GM18870 (cell line): ENCODE data around the gene OPRPN.

Experiments used
- ATAC-seq: cut with Tn5 transposase; IDR thresholded peaks from one replicate; pipeline ENCODE4 v1.9.1; 2021; ENCODE audit warnings: moderate library complexity; ENCODE audit not compliant: unreplicated experiment

Gene OPRPN, protein sequence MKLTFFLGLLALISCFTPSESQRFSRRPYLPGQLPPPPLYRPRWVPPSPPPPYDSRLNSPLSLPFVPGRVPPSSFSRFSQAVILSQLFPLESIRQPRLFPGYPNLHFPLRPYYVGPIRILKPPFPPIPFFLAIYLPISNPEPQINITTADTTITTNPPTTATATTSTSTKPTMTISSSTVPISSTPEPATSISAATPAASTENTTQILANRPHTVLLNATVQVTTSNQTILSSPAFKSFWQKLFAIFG

DNA sequence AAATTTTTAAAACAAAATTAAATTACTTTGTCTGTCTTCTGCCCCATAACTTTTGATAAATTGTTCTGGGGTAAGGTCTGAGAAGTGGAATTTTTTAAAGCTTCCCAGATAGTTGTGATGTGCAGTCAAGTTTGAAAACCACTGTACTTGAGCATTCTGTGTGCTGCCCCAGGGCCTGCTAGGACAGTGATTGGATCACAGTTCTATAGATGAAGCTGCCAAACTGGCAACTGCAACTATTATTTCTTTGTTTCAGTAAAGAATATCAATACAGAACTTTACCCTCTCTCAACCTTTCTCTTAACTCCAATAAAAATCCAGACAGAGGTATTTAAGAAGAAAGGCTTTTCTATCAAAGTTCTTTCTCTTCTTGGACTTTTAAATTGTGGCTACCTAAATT, at the start of gene OPRPN:
Gene OPRPN, plus strand, starts transcription at position 361 of the 400 bp plus-strand sequence. CDS start 1,346 bp downstream, outside the sequence.
- ATAC-seq = no peak

DNA sequence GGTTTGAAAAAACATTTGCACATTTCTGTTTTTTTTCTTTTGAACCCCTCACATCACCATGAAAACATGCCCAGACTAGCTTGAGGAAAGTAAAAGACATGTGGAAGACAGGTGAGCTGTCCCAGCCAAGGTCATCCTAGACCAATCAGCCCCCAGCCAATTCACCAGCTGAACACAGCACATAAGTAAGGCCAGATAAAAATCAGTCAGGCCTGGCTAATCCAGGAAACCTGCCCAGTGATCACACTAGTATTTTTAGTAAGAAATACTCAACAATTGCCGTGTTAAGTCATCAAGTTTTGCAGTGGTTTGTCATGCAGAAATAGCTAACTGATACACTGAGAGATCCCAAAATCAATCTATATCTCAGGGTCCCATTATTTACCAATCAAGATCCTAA, 41.6 kb upstream of the OPRPN start:
- ATAC-seq = no peak

DNA sequence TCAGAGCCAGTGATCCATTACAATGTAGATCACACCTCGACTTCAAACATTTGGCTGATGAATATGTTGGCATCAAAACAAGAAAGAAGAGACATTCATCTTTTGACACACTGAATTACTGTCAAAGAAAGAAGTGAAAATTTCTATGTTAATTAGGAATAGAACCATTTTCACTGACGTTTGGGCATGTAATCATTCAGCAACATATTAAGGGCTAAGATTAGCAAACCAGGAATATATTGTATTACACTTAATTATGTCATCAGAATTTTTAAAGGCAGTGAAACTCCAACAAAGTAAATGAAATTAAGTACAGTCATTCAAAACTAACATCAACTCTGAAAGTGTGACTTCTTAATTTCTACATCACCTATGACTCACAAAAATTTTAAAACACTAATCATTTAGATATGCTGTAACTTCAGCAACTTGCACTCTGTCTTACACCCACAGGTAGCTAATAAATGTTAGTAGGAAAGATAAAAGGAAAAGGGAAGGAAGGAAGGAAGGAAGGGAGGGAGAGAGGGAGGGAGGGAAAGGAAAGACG, 38.6 kb upstream of the OPRPN start:
- no peak for ATAC-seq

DNA sequence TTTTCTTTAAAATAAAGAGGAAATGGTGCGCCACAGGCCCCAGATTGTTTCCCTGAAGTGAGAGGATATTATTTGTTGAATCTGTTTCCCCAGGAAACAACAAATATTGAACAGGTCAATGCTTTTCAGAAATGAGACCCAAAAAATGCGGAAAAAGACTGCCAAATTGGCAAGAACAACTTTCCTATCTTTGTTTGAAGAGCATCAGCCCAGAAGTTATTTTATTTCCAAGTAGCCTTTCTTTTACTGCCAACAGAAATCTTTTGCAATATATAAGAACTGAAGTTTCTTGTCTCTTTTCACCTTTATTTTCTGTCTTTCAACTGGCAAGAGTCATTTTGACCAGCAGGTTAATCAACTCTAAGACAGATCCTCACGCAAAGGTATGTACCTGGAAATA, 37.3 kb upstream of the OPRPN start, which contains the start of gene SMR3A:
Gene SMR3A, plus strand, starts transcription at position 301 of the 400 bp plus-strand sequence. CDS start 1,356 bp downstream, outside the sequence.
- ATAC-seq = no peak

DNA sequence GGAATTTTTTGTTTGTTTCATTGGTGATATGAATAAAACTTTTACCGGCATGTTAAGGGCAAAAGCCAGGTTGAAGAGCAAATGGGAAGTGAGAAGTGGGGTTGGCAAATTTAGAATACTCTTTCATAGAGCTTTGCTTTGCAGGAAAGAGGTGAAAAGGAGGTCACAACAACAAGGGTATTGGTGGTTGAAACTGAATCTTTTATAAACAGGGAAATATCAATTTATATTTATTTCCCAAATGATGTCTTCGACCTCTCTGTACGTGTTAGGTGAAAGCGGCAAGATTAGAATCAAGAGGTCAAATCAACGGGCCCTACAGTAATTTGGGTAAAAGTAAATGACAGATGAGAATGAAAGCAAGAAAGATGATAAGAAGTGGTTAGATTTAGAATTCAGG, 33.7 kb upstream of the OPRPN start:
- no peak for ATAC-seq

DNA sequence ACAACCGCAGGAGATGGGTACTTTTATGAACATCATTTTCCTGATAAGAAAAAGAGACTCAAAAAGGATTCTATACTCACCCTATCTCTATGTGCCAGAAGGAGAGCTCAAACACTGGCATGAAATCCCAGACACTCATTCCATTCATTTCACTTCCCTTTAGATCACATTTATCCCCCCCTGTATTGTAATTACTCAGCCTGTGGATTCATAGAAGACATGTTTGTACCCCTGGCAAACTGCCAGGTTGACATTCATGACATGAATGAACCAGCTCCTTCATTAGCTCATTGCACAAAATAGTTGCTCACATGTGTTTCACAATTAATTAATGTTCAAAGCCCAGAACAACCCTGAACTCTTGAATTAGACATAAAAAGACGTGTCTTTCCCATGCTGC, 32.3 kb upstream of the OPRPN start:
- peak; percentile 38 for ATAC-seq

DNA sequence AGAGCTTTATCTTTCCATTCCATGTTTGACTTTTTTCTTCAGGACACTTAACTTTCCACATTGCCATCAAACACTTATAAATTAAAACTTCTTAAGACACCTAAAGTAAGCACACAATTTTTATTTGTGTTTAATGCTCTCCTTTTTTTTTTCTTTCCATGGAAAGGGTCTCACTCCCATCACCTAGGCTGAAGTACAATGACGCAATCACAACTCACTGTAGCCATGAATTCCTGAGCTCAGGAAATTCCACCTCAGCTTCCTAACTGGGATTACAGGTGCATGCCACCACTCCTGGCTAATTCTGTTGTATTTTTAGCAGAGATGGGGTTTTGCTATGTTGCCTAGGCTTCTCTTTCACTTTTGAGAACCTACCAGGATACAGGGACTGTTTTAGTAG, 29.9 kb upstream of the OPRPN start:
- ATAC-seq = no peak

DNA sequence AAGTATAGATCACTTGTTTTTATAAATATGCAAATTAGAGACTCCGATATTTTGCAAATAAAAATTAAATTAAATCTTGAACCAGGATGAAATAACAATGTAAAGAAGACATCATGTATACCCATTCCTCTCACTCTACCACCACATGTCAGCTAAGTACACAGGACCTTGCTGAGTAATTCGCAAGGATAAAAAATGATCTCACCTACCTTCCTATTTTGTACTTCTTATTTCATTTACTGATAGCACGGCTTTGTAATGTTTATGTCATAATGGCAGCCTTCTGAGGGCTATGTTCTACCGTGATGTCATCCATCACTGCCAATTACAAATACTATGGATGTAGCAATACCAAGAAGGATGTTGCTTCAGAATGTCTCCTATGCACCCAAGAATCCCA, 25.8 kb upstream of the OPRPN start:
- ATAC-seq = no peak

DNA sequence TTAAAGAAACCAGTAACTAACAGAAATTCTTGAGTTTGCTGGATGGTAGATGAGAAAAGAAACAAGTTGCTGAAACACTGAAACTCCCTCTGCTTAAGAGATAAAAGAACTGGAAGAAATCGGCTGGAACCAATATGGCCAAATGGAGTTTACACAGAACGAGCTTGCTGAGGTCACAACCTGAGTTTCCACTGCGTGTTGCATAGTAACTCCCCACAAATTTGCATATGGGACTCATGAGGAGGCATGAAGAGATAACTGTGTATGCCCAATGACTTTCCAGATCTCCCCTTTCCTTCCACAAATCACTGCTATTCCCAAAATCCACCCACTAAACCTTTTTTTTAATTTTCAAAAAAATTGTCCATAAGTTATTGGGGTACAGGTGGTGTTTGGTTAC, 25.0 kb upstream of the OPRPN start:
- ATAC-seq = no peak

DNA sequence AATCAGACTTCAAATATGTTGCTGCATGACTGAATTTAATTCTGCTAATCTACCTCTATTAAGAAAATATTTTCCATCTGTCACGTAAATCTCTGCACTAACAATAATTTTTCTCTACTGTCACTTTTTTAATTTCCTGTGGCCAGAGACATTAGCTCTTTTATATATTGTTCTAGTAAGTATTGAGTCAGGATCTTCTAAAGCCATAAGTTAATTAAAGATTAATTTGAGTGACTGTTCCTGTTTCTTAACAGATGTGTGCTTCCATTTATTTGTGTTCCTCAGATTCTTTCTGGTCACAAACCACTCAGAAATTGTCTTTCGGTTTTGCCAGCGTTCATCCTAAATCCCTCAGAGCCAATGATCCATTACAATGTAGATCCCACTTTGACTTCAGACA, 17.2 kb upstream of the OPRPN start:
- ATAC-seq = no peak

DNA sequence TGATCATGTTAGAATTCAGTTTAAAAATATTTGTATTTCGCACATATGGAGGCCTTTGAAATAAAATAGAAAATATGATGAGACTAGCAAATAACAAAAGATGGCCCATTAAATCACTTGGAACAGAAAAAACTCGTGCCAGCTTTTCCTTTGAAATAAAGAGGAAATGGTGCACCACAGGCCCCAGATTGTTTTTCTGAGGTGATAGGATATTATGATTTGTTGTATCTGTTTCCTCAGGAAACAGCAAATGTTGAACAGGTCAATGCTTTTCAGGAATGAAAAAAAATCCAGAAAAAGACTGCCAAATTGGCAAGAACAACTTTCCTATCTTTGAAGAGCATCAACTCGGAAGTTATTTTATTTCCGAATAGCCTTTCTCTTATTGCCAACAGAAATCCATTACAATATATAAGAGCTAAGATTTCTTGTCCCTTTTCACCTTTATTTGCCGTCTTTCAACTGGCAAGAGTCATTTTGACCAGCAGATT, 15.0 kb upstream of the OPRPN start, which contains the start of gene SMR3B:
Gene SMR3B, plus strand, starts transcription at position 441 of the 491 bp plus-strand sequence. CDS start 1,380 bp downstream, outside the sequence.
- no peak for ATAC-seq

DNA sequence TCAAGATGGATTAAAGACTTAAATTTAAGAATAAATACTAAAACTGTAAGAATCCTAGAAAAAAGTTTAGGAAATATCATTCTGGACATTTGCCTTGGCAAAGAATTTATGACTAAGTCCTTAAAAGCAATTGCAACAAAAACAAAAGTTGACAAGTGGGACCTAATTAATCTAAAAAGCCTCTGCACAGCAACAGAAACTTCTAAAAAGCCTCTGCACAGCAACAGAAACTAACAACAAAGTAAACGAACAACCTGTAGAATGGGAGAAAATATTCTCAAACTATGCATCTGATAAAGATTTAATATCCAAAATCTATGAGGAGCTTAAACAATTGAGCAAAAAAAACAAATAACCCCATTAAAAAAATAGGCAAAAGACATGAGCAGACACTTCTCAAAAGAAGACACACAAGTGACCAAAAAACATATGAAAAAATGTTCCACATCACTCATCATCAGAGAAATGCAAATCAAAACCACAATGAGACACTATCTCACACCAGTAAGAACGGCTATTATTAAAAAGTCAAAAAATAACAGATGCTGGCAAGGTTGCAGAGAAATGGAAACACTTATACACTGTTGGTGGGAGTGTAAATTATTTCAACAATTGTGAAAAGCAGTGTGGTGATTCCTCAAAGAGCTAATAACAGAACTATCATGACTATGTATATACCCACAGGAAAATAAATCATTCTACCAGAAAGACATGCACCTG, 5.5 kb upstream of the OPRPN start:
- ATAC-seq = peak; percentile 64

DNA sequence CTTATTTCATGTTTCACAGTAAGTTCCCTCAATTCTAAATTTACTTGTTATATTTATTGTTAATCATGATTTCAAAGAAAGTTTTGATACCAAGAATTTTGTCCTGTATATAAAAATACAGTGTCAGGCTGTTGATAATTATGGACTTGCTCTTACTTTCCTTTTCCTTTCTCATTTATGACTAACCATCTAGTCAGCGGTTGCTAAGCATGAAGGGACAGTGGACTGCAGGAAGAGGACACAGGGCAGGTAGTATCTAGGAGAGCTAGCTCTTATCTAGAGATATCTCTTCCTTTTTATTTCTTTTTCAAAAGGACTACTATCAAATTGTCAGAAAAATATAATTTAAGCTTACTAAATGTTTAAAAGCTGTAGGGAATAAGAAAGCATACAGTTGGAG, 1.6 kb downstream of the OPRPN start:
- ATAC-seq = peak; percentile 52

DNA sequence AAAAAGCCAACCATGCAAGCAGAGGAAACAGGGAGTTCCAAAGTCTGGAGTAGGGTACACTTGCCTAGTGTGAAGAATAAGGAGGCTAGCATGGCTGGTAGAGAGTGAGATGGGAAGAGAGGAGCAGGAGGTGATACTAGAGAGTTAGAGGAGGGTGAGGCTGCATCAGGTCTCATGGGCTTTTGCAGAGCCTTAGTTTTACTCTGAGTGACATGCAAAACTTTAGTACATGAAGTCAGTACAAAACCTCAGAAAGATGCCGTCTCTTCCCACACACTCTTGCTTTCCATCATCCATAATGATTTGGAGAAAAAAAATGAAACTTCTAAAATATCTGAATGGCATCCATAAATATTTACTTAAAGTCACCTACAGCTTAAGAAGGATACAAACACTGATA, 5.0 kb downstream of the OPRPN start:
- ATAC-seq = no peak

DNA sequence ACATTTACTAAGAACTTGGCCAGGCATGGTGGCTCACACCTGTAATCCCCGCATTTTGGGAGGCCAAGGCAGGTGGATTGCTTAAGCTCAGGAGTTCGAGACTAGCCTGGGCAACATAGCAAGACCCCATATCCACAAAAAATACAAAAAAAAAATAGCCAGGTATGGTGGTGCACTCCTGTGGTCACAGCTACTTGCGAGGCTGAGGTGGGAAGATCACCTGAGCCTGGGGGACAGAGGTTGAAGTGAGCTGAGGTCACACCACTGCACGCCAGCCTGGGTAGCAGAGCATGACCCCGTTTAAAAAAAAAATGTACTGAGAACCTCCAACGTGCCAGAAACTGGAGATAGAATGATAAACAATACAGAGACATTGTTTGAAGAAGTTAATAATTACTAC, 8.0 kb downstream of the OPRPN start:
- ATAC-seq = peak; percentile 48

DNA sequence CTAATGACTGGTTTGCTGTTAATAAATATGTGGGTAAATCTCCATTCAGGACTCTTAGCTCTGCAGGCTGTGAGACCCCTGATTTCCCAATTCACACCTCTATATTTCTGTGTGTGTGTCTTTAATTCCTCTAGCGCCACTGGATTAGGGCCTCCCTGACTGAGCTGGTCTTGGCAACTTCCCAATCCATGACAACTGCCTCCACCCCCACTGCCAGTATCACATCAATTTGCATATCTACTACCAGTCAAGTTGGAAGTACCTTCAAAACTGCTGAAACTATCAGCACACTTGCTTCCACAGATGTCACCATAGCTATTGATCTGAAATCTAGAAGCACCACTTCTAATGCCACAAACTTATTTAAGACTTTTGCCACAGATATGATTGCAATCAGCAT, 27.6 kb downstream of the OPRPN start:
- ATAC-seq = no peak

DNA sequence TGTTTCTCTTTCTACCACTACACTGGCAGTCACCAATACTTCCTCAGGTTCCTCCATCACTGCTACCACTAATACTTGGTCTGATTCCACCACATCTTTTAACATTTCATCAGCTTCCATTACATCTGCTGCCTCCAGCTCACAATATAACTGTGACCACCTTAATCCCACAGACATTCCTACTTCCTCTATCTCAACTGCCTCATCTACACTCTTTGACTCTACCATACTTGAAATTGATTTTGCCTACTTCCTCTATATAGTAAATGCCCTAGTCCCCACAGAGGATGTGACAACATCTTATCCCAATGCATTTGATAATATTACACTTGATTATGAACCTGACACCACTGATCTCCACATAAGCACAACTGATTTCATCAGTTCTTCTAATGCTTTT, 29.0 kb downstream of the OPRPN start:
- no peak for ATAC-seq

DNA sequence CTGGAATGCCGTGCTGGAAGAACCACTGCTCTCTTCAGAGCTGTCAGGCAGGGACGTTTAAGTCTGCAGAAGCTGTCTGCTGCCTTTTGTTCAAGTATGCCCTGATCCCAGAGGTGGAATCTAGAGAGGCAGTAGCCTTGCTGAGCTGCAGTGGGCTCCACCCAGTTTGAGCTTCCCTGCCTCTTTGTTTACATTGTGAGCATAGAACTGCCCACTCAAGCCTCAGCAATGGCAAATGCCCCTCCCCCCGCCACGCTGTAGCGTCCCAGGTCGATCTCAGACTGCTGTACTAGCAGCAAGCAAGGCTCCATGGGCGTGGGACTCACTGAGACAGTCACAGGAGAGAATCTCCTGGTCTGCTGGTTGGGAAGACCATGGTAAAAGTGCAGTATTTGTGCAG, 39.5 kb downstream of the OPRPN start:
- ATAC-seq = no peak

DNA sequence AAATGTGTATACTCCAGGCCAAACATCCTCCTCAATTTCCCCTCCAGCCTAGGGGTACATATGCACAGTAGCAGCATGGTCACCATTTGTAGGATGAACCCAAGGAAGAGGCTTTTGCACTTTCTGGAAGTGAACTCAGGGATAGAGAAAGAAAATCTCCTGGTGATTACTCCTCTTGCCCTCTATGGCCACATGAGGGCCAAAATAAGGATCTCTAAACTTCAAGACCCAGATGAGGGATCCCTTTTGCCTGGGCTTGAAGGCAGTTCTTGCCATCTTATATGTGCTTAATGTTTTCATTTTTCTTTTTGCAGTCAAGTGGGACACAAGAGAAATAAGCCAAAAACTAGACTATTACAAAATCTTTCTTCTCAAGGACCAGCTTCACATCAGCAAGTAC, 44.7 kb downstream of the OPRPN start:
- no peak for ATAC-seq

DNA sequence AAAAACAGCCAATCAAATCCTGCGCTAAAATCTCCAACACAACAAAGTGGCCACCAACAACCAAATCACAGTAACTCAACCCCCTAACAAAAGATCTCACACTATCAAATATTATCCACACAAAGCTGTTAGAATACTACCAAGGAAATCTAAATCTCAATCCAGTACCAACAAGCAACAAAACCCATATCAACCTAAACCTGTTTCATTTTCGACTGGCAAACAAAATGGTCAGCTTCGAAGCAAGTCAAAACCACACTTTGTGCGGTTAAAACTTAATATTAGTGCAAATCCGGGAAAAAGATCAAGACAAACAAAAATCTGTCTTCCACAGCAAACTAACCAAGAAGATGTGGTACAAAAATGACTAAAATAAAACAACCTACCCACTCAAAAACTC, 45.6 kb downstream of the OPRPN start:
- no peak for ATAC-seq

DNA sequence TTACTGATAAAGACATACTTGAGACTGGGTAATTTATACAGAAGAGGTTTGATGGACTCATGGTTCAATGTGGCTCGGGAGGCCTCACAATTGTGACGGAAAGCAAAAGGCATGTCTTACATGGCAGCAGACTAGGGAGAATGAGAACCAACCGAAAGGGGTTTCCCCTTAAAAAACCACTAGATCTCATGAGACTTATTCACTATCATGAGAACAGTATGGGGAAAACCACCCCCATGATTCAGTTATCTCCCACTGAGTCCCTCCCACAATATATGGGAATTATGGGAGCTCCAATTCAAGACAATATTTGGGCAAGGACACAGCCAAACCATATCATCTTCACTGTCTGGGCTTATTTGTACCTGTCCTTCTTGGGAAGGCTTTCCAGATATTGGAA, 51.5 kb downstream of the OPRPN start:
- ATAC-seq = peak; percentile 79

DNA sequence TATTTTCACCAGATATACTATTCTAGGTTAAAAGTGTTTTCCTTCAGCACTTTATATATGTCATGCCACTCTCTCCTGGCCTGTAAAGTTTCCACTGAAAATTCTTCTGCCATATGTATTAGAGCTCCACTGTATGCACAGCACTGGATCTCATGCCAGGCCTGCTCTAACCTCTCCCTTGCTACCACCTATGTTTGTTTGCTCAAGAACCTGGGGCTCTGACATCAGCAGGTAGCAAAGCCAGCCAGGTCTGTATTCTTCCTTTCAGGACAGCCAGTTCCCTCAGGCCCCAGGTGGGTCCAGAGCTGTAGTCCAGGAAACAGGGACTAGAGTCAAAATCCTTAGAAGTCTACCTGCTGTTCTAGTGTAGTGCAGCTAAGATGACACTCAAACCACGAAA, 55.2 kb downstream of the OPRPN start:
- no peak for ATAC-seq
